GM21529 (cell line): ENCODE data around the gene CCL16.
"Not testable (repeated sequence)": the region's sequence is repeated elsewhere in the genome, so short reads cannot be mapped to it uniquely, and the experiment has no call there.

Source experiments
- ATAC-seq: cut with Tn5 transposase; IDR thresholded peaks from one replicate; pipeline ENCODE4 v1.9.1; 2021; ENCODE audit not compliant: unreplicated experiment

Gene CCL16

GRCh38 chr17:35981246-35981645, at the start of gene CCL16:
TSS of gene CCL16 (minus strand) at chr17:35981497. CDS start at chr17:35981420, 77 bp downstream.
- no peak for ATAC-seq

- no peak for ATAC-seq
Observed at GRCh38 chr17:36030956-36031355, 49.7 kb upstream of the CCL16 start.

- ATAC-seq, result no peak
Observed at GRCh38 chr17:36027761-36028160, 46.5 kb upstream of the CCL16 start.

GRCh38 chr17:36024106-36024869, 43.0 kb upstream of the CCL16 start:
- ATAC-seq, result no peak

- no peak for ATAC-seq
Observed at GRCh38 chr17:36019423-36019822, 38.1 kb upstream of the CCL16 start.

GRCh38 chr17:36017799-36018198, 36.5 kb upstream of the CCL16 start, which contains the start of gene CCL23:
TSS of gene CCL23 (minus strand) at chr17:36017972. CDS start at chr17:36017897, 75 bp downstream.
- ATAC-seq, result no peak

- ATAC-seq, result no peak
Observed at GRCh38 chr17:36016555-36016954, 35.3 kb upstream of the CCL16 start.

GRCh38 chr17:36015895-36016294, 34.6 kb upstream of the CCL16 start:
- ATAC-seq, result not testable (repeated sequence)

- no peak for ATAC-seq
Observed at GRCh38 chr17:36014946-36015345, 33.6 kb upstream of the CCL16 start.

GRCh38 chr17:36011201-36011600, 29.9 kb upstream of the CCL16 start:
- ATAC-seq, result no peak

GRCh38 chr17:36008998-36009665, 27.8 kb upstream of the CCL16 start:
- no peak for ATAC-seq

- ATAC-seq, result no peak
Observed at GRCh38 chr17:36004594-36005108, 23.4 kb upstream of the CCL16 start.

GRCh38 chr17:36002631-36003030, 21.3 kb upstream of the CCL16 start:
- no peak for ATAC-seq

- no peak for ATAC-seq
Observed at GRCh38 chr17:36001862-36002603, 20.7 kb upstream of the CCL16 start.

- ATAC-seq, result no peak
Observed at GRCh38 chr17:36001110-36001771, 19.9 kb upstream of the CCL16 start, which contains the start of gene CCL15. TSS of gene CCL15 (minus strand) at chr17:36001553. CDS start at chr17:36001492, 61 bp downstream.

- ATAC-seq, result no peak
Observed at GRCh38 chr17:36000732-36001109, 19.4 kb upstream of the CCL16 start.

GRCh38 chr17:35998756-35999155, 17.5 kb upstream of the CCL16 start:
- ATAC-seq, result no peak

GRCh38 chr17:35998018-35998545, 16.8 kb upstream of the CCL16 start:
- no peak for ATAC-seq

- ATAC-seq, result not testable (repeated sequence)
Observed at GRCh38 chr17:35995346-35995745, 14.0 kb upstream of the CCL16 start.

- no peak for ATAC-seq
Observed at GRCh38 chr17:35991075-35991474, 9.8 kb upstream of the CCL16 start.

- ATAC-seq, result no peak
Observed at GRCh38 chr17:35988164-35988563, 6.9 kb upstream of the CCL16 start.
